Lower lobe of right lung (tissue), 2 donors: ENCODE results near the gene GALNTL6. TPM values are rescaled to one million over a fixed set of nuclear protein-coding genes. Genes with fewer than 3 reads are reported as not detected.

Experiments
- ATAC-seq, 2 donors: fragments of 200-7000 bp; cut with Tn5 transposase; one replicate each; pipeline ENCODE4 v1.9.1; 2020 to 2022; ENCODE audit warnings: mild to moderate bottlenecking in 2 of 2, moderate library complexity in 2 of 2
- DNase-seq: peaks from one replicate; pipeline ENCODE4 v3.0.0-alpha.2; 2020
- H3K27ac ChIP-seq: fragments of 200-600 bp; one replicate; pipeline ENCODE4 v1.8.0; 2022
- H3K27me3 ChIP-seq: fragments of 200-600 bp; one replicate; pipeline ENCODE4 v1.8.0; 2022; ENCODE audit warnings: low read depth
- H3K36me3 ChIP-seq: fragments of 200-600 bp; one replicate; pipeline ENCODE4 v1.8.0; 2022; ENCODE audit warnings: mild to moderate bottlenecking
- H3K4me1 ChIP-seq: fragments of 200-600 bp; one replicate; pipeline ENCODE4 v1.8.0; 2022
- H3K4me3 ChIP-seq: fragments of 200-600 bp; one replicate; pipeline ENCODE4 v1.8.0; 2022; ENCODE audit warnings: mild to moderate bottlenecking
- H3K9me3 ChIP-seq: fragments of 200-600 bp; one replicate; pipeline ENCODE4 v1.8.0; 2022
- intact Hi-C: fragments of 100-400 bp; cut with DNase I; formaldehyde crosslinking; loops from one replicate; pipeline ENCODE4 v1.11.0; 2022
- total RNA-seq: library from RNA; stranded (reverse); fragmentation: NEBNext Ultra II Directional; extraction: Animal tissue kit (Norgen Biotek cat#: 25700); gene quantifications from one replicate; pipeline ENCODE4 v1.2.1, GENCODE V29; 2021
- TF ChIP-seq, protein P1 (sequence below): fragments of 200-600 bp; IDR thresholded peaks from one replicate; pipeline ENCODE4 v1.8.0; 2022; ENCODE audit warnings: antibody characterized with exemption, mild to moderate bottlenecking
- donor health status: DM: no; HTN: yes; CAD: no; lungs with severe emphysema.

Gene GALNTL6
- total RNA-seq, 1 donor from 2014 or later = not detected

DNA sequence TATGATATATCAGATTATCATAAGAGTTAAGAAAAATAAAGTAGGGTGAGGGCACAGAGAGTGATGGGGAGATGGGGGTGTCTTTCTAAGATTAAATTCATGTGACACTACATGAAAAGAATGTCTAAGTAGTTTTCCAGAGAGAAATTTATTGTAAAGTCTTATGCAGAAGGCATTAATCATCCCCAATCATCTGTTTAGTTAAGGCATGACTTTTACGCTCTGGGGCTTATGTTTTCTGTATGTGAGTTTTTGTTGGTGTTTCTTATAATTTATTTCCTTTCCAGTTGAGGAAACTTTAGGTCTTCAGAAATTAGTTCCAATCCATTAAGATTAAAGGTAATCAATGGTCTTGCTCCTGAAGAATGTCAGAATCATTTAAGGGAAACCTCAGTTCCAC, 972.4 kb downstream of the GALNTL6 start:
- H3K27me3 ChIP-seq = no peaks in the 10 kb centered on the region
- ATAC-seq (no peak), DNase-seq (no peak)
- intact Hi-C loops = no loop called here
- H3K4me3 ChIP-seq = no peak overlapping the region
- H3K4me1 ChIP-seq = no peaks in the 10 kb centered on the region
- H3K9me3 ChIP-seq = no peaks in the 10 kb centered on the region
- H3K27ac ChIP-seq = no peak overlapping the region
- TF ChIP-seq, protein P1, sequence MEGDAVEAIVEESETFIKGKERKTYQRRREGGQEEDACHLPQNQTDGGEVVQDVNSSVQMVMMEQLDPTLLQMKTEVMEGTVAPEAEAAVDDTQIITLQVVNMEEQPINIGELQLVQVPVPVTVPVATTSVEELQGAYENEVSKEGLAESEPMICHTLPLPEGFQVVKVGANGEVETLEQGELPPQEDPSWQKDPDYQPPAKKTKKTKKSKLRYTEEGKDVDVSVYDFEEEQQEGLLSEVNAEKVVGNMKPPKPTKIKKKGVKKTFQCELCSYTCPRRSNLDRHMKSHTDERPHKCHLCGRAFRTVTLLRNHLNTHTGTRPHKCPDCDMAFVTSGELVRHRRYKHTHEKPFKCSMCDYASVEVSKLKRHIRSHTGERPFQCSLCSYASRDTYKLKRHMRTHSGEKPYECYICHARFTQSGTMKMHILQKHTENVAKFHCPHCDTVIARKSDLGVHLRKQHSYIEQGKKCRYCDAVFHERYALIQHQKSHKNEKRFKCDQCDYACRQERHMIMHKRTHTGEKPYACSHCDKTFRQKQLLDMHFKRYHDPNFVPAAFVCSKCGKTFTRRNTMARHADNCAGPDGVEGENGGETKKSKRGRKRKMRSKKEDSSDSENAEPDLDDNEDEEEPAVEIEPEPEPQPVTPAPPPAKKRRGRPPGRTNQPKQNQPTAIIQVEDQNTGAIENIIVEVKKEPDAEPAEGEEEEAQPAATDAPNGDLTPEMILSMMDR = no peak
- H3K36me3 ChIP-seq = no peaks in the 10 kb centered on the region

GRCh38 chr4:172786039-172786792, 973.0 kb downstream of the GALNTL6 start:
- intact Hi-C loops = no loop called here
- Histone ChIP-seq H3K9me3 (no peaks in the 10 kb centered on the region), H3K27ac (no peak overlapping the region), H3K4me3 (no peak overlapping the region), H3K36me3 (no peaks in the 10 kb centered on the region), H3K4me1 (no peaks in the 10 kb centered on the region), H3K27me3 (no peaks in the 10 kb centered on the region)
- ATAC-seq (peak; percentile 37 to 64), DNase-seq (peak; percentile 76)
- TF ChIP-seq, protein P1 = no peak

DNA sequence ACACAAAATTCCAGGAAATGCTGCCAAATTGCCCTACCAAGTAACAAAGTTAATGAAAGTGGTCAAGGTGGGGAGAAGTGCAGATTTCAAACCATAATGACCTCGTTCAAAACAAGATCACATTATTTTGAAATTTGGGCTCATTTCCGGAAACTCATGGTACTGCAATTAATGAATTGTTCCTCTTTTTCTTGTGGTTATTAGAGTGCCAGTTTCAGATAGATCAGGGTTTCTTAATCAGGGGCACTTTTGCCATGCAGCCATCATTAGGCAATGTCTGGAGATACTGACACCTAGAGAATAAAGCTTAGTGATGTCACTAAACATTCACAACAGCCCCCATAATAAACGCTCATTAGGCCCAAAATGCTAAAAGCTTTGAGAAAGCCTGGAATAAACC, 973.9 kb downstream of the GALNTL6 start:
- ATAC-seq (peak; percentile 30 to 64), DNase-seq (no peak)
- intact Hi-C loops = no loop called here
- Histone ChIP-seq H3K4me1 (no peaks in the 10 kb centered on the region), H3K27ac (no peak overlapping the region), H3K36me3 (no peaks in the 10 kb centered on the region), H3K27me3 (no peaks in the 10 kb centered on the region), H3K9me3 (no peaks in the 10 kb centered on the region), H3K4me3 (no peak overlapping the region)
- TF ChIP-seq, protein P1 = no peak

DNA sequence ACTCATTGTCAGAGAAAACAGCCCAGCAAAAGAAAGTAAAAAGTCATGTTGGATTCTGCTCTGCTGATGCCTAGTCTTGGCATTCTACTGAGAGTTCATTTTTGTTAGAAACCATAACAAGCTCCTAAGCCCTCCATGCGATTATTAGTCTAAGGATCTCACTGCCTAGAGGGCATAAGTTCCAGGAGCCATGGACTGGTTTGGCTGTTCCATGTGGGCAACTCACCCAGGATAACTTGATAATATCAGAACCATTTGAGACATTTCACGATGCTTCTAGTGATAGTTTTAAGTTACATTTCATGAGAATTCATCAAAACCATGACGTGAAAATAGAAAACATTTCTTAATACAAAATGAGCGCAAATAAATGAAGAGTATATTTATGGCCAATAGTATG, 978.6 kb downstream of the GALNTL6 start:
- H3K9me3 ChIP-seq = no peaks in the 10 kb centered on the region
- intact Hi-C loops = no loop called here
- no peak overlapping the region for H3K27ac ChIP-seq
- ATAC-seq (no peak), DNase-seq (no peak)
- no peaks in the 10 kb centered on the region for H3K4me1 ChIP-seq
- no peak overlapping the region for H3K4me3 ChIP-seq
- no peaks in the 10 kb centered on the region for H3K36me3 ChIP-seq
- no peaks in the 10 kb centered on the region for H3K27me3 ChIP-seq
- TF ChIP-seq, protein P1 = no peak

DNA sequence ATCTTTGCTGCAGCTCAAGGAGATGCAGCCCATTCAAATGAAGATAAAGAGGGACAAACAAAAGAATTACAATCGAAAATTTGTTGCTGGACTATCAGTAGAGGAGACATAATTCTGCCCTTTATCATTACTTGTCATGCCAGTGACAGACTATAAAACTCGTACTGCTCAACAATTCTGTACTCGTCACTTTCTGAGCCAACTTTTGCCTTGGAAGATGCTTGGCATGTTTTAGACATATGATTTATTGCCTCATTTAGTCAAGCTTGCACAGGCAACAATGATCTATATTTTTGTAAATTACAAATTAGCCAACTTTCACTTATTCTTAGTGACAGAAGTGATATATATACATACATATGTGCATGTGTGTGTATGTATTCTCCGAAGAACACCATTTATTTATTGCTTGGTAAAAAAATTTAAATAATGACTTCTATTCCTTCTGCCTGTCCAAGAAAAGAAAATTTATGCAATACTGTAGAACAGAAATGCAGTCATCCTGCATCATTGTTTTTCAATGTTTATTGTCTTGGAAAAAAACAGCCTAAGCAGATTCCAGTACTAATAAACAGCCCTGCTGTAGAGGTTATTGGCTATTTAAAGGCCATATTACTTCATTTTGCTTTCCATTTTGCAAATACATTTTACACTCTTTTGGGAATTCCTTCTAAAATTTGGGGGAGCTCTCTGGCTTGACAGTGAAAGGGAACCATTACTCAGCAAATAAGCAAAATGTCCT, 980.5 kb downstream of the GALNTL6 start:
- H3K36me3 ChIP-seq = no peaks in the 10 kb centered on the region
- intact Hi-C loops = no loop called here
- H3K4me1 ChIP-seq = no peaks in the 10 kb centered on the region
- TF ChIP-seq, protein P1 = no peak
- DNase-seq = no peak
- no peak overlapping the region for H3K27ac ChIP-seq
- H3K4me3 ChIP-seq = no peak overlapping the region
- ATAC-seq = no peak
- H3K27me3 ChIP-seq = no peaks in the 10 kb centered on the region
- H3K9me3 ChIP-seq = no peaks in the 10 kb centered on the region
